ENCODE measurements around the gene ICOSLG.
"Not testable (repeated sequence)": the region's sequence is repeated elsewhere in the genome, so short reads cannot be mapped to it uniquely, and the experiment has no call there.

The ICOSLG gene

GRCh38 chr21:44263768-44264167, 23.0 kb upstream of the ICOSLG start:
- DNase-seq: no peak

- no peak for DNase-seq
Measured at GRCh38 chr21:44263221-44263760, 22.5 kb upstream of the ICOSLG start.

GRCh38 chr21:44262338-44263056, 21.8 kb upstream of the ICOSLG start:
- no peak for DNase-seq

- DNase-seq: no peak
Measured at GRCh38 chr21:44261675-44262295, 21.0 kb upstream of the ICOSLG start, which contains the start of gene DNMT3L. Gene DNMT3L (minus strand): TSS chr21:44261897. CDS start chr21:44261259, 638 bp downstream.

- DNase-seq: no peak
Measured at GRCh38 chr21:44260791-44261631, 20.3 kb upstream of the ICOSLG start.

- DNase-seq: no peak
Measured at GRCh38 chr21:44260066-44260465, 19.3 kb upstream of the ICOSLG start.

GRCh38 chr21:44259082-44259705, 18.5 kb upstream of the ICOSLG start:
- DNase-seq: no peak

- no peak for DNase-seq
Measured at GRCh38 chr21:44258056-44258725, 17.4 kb upstream of the ICOSLG start.

- no peak for DNase-seq
Measured at GRCh38 chr21:44255511-44255981, 14.8 kb upstream of the ICOSLG start.

- no peak for DNase-seq
Measured at GRCh38 chr21:44253832-44254710, 13.3 kb upstream of the ICOSLG start.

GRCh38 chr21:44249204-44250037, 8.7 kb upstream of the ICOSLG start:
- DNase-seq: not testable (repeated sequence)

GRCh38 chr21:44247904-44248303, 7.2 kb upstream of the ICOSLG start:
- DNase-seq: not testable (repeated sequence)

- DNase-seq: not testable (repeated sequence)
Measured at GRCh38 chr21:44243980-44244379, 3.2 kb upstream of the ICOSLG start.

- DNase-seq: not testable (repeated sequence)
Measured at GRCh38 chr21:44241281-44241680, 538 bp upstream of the ICOSLG start.

GRCh38 chr21:44240353-44240752, 390 bp downstream of the ICOSLG start:
- not testable (repeated sequence) for DNase-seq

GRCh38 chr21:44229561-44229960, 11.2 kb downstream of the ICOSLG start:
- DNase-seq: not testable (repeated sequence)

GRCh38 chr21:44228109-44228508, 12.6 kb downstream of the ICOSLG start:
- DNase-seq: not testable (repeated sequence)

GRCh38 chr21:44227614-44228013, 13.1 kb downstream of the ICOSLG start:
- DNase-seq: not testable (repeated sequence)

- not testable (repeated sequence) for DNase-seq
Measured at GRCh38 chr21:44225605-44226004, 15.1 kb downstream of the ICOSLG start.

- DNase-seq: not testable (repeated sequence)
Measured at GRCh38 chr21:44223334-44223733, 17.4 kb downstream of the ICOSLG start.
